Neutrophil (primary cell): ENCODE data around the gene SPRY1.

ENCODE experiments used
- H3K27ac ChIP-seq: fragments of 200-600 bp; sonication (generic); 2 replicates; pipeline ENCODE4 v1.5.1; 2016; ENCODE audit warnings: mild to moderate bottlenecking, moderate library complexity
- H3K27me3 ChIP-seq: fragments of 200-600 bp; sonication (generic); 2 replicates; pipeline ENCODE4 v1.6.0; 2016; ENCODE audit warnings: mild to moderate bottlenecking
- H3K36me3 ChIP-seq: fragments of 200-600 bp; sonication (generic); 2 replicates; pipeline ENCODE4 v1.5.1; 2017
- H3K4me1 ChIP-seq, 2 experiments: fragments of 200-600 bp in 1 of 2; sonication (generic) in 1 of 2; 1 replicate in 1 of 2; 2 replicates in 1 of 2; pipeline versions ENCODE4 v1.5.1 to v1.6.1; 2013 to 2016; ENCODE audit warnings: low read depth in 1 of 2, low read length in 1 of 2, mild to moderate bottlenecking in 1 of 2, moderate library complexity in 1 of 2; ENCODE audit not compliant: control insufficient read depth in 1 of 2, insufficient read depth in 1 of 2
- H3K4me3 ChIP-seq, 2 experiments: fragments of 200-600 bp in 1 of 2; sonication (generic) in 1 of 2; 1 replicate in 1 of 2; 2 replicates in 1 of 2; pipeline ENCODE4 v1.5.1; 2013 to 2016; ENCODE audit warnings: low read depth in 1 of 2, low read length in 1 of 2, mild to moderate bottlenecking in 1 of 2, moderate library complexity in 1 of 2
- H3K9me3 ChIP-seq: fragments of 200-600 bp; sonication (generic); 2 replicates; pipeline ENCODE4 v1.5.1; 2016
- TF ChIP-seq, protein P1 (sequence below): fragments of 200-600 bp; sonication (generic); IDR thresholded peaks from 2 replicates; pipeline ENCODE4 v1.5.1; 2016; ENCODE audit warnings: antibody characterized with exemption

Gene SPRY1

GRCh38 chr4:123418351-123418931, 21.8 kb downstream of the SPRY1 start:
- no peaks in the 10 kb centered on the region for H3K9me3 ChIP-seq
- peak overlapping the region; percentile 17 for H3K27ac ChIP-seq
- H3K4me3 ChIP-seq = no peak overlapping the region
- no peaks in the 10 kb centered on the region for H3K27me3 ChIP-seq
- H3K36me3 ChIP-seq = no peaks in the 10 kb centered on the region
- TF ChIP-seq, protein P1, sequence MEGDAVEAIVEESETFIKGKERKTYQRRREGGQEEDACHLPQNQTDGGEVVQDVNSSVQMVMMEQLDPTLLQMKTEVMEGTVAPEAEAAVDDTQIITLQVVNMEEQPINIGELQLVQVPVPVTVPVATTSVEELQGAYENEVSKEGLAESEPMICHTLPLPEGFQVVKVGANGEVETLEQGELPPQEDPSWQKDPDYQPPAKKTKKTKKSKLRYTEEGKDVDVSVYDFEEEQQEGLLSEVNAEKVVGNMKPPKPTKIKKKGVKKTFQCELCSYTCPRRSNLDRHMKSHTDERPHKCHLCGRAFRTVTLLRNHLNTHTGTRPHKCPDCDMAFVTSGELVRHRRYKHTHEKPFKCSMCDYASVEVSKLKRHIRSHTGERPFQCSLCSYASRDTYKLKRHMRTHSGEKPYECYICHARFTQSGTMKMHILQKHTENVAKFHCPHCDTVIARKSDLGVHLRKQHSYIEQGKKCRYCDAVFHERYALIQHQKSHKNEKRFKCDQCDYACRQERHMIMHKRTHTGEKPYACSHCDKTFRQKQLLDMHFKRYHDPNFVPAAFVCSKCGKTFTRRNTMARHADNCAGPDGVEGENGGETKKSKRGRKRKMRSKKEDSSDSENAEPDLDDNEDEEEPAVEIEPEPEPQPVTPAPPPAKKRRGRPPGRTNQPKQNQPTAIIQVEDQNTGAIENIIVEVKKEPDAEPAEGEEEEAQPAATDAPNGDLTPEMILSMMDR = no peak
- peaks cover 37 to 39% of the 10 kb centered on the region in 2 experiments for H3K4me1 ChIP-seq

- Histone ChIP-seq H3K4me1 (peaks cover 37 to 39% of the 10 kb centered on the region in 2 experiments), H3K36me3 (no peaks in the 10 kb centered on the region)
- TF ChIP-seq, protein P1 = no peak
Measured at GRCh38 chr4:123419885-123420755, 23.5 kb downstream of the SPRY1 start.

GRCh38 chr4:123421227-123421936, 24.8 kb downstream of the SPRY1 start:
- Histone ChIP-seq H3K36me3 (no peaks in the 10 kb centered on the region), H3K4me3 (no peak overlapping the region), H3K27me3 (no peaks in the 10 kb centered on the region), H3K27ac (no peak overlapping the region), H3K4me1 (peaks cover 27 to 30% of the 10 kb centered on the region in 2 experiments), H3K9me3 (no peaks in the 10 kb centered on the region)
- TF ChIP-seq, protein P1 = no peak

More at GRCh38 chr4:123419885-123420755, 23.5 kb downstream of the SPRY1 start:
- no peak overlapping the region for H3K4me3 ChIP-seq
- no peak overlapping the region for H3K27ac ChIP-seq
- H3K27me3 ChIP-seq = no peaks in the 10 kb centered on the region
- H3K9me3 ChIP-seq = no peaks in the 10 kb centered on the region

DNA sequence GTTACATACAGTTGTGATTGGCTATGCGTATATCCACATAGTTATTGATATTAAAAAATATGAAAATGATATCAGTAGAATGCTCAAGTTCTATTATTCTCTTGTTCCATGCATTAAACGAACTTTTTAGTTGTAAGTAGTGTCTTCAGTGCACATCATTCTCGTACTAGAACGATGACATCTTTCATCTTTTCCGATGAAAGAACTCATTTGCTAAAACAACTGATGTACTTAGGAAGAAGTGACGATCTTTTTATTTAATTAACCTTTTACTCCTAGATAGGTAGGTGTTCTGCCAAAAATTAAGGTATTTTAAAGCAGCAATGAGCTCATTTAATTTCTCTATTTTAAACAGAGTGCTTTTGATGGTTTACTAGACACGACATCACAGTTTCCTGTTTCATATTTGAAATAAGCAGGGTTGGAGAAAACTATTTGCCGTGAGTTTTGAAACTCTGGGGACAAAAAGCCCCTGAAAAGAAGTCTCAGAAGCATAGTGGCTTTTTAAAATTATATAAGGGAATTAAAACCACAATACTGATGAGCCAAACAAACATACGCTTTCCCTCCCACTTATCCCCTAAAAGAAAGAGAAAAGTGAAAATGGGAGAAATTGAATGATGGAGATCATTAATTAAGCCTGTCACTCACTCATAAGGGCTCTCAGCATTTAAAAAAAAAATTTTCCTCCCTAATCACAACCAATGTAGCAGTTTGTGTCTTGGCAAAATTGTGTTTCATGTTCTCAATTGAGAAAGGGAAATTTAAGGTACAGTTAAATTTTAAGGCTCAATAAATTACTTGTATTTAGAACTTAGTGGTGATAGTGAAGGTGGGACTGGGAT, 25.6 kb downstream of the SPRY1 start:
- H3K4me3 ChIP-seq = no peak overlapping the region
- no peaks in the 10 kb centered on the region for H3K9me3 ChIP-seq
- H3K4me1 ChIP-seq = peaks cover 19 to 23% of the 10 kb centered on the region in 2 experiments
- no peaks in the 10 kb centered on the region for H3K27me3 ChIP-seq
- TF ChIP-seq, protein P1 = no peak
- H3K27ac ChIP-seq = no peak overlapping the region
- H3K36me3 ChIP-seq = no peaks in the 10 kb centered on the region

DNA sequence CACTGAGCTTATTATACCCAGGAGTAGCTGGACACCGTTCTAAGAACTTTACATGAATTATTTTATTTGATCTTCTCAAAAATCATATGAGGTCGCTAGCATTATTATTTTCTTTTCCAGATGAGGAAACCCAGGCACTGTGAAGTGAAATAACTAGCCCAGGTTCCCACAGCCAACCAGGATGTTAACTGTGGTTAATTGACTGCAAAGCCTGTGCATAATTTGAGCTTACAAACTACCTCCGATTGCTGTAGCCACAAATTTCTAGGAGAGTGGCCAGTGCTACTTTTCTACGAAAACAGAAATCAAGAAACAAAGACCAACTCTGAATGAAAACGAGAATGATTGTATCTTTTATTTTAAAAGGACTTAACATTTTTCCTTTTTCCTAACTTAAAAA, 27.2 kb downstream of the SPRY1 start:
- Histone ChIP-seq H3K36me3 (no peaks in the 10 kb centered on the region), H3K9me3 (no peaks in the 10 kb centered on the region), H3K27me3 (no peaks in the 10 kb centered on the region), H3K4me1 (peaks cover 6 to 7% of the 10 kb centered on the region in 2 experiments), H3K4me3 (no peak overlapping the region), H3K27ac (no peak overlapping the region)
- TF ChIP-seq, protein P1 = no peak
